Neural progenitor cell (in vitro differentiated cells): Measurements from ENCODE around the gene ADCY4.

Experiments
- CTCF ChIP-seq: fragments of 200-600 bp; sonication (generic); IDR thresholded peaks from 2 replicates; pipeline ENCODE4 v1.5.1; 2017; ENCODE audit warnings: antibody characterized with exemption, mild to moderate bottlenecking
- EZH2 ChIP-seq: fragments of 200-600 bp; sonication (generic); IDR thresholded peaks from 2 replicates; pipeline ENCODE4 v1.6.1; 2017; ENCODE audit warnings: antibody characterized with exemption, mild to moderate bottlenecking, moderate library complexity
- EZH2phosphoT487 ChIP-seq: fragments of 200-600 bp; sonication (generic); IDR thresholded peaks from 2 replicates; pipeline ENCODE4 v1.6.1; 2017; ENCODE audit warnings: antibody characterized with exemption

GRCh38 chr14:24382064-24382371 lies 47.1 kb upstream of the ADCY4 start:
- TF ChIP-seq CTCF, result no peak
- TF ChIP-seq EZH2, result no peak
- no peak for TF ChIP-seq EZH2phosphoT487
